GM23338 (cell line): ENCODE data around the gene HPD. TPM values are rescaled to one million over a fixed set of nuclear protein-coding genes. Genes with fewer than 3 reads are reported as not detected.

Experiments
- ATAC-seq: fragments of 200-7000 bp; cut with Tn5 transposase; 3 replicates; pipeline ENCODE4 v1.9.1; 2020
- DNase-seq: peaks from one replicate; pipeline ENCODE4 v3.0.0-alpha.2; 2015; ENCODE audit warnings: low spot score
- H2AFZ ChIP-seq: fragments of 200-600 bp; sonication (generic); 2 replicates; pipeline ENCODE4 v1.8.0; 2016; ENCODE audit warnings: antibody characterized with exemption, mild to moderate bottlenecking, moderate library complexity
- H3F3A ChIP-seq: fragments of 200-600 bp; sonication (generic); replicated peaks from 2 replicates; pipeline ENCODE4 v1.8.0; 2017; ENCODE audit warnings: antibody characterized with exemption, mixed run types, low read depth
- H3K27ac ChIP-seq: fragments of 200-600 bp; sonication (generic); 2 replicates; pipeline ENCODE4 v1.6.1; 2016; ENCODE audit warnings: low read depth
- H3K27me3 ChIP-seq: fragments of 200-600 bp; sonication (generic); 2 replicates; pipeline ENCODE4 v1.8.0; 2016; ENCODE audit warnings: mild to moderate bottlenecking, mixed run types, moderate library complexity; ENCODE audit not compliant: insufficient read depth
- H3K36me3 ChIP-seq: fragments of 200-600 bp; sonication (generic); 2 replicates; pipeline ENCODE4 v1.8.0; 2016; ENCODE audit warnings: mild to moderate bottlenecking; ENCODE audit not compliant: insufficient read depth
- H3K4me1 ChIP-seq: fragments of 200-600 bp; sonication (generic); 2 replicates; pipeline ENCODE4 v1.8.0; 2016; ENCODE audit warnings: mild to moderate bottlenecking, moderate library complexity; ENCODE audit not compliant: insufficient read depth
- H3K4me2 ChIP-seq: fragments of 200-600 bp; sonication (generic); 2 replicates; pipeline ENCODE4 v1.7.1; 2017; ENCODE audit warnings: mixed run types
- H3K4me3 ChIP-seq: fragments of 200-600 bp; sonication (generic); 2 replicates; pipeline ENCODE4 v1.6.1; 2016; ENCODE audit warnings: mixed run types
- H3K79me2 ChIP-seq: fragments of 200-600 bp; sonication (generic); replicated peaks from 2 replicates; pipeline ENCODE4 v1.8.0; 2017; ENCODE audit warnings: mild to moderate bottlenecking; ENCODE audit not compliant: insufficient read depth
- H3K9me2 ChIP-seq: fragments of 200-600 bp; sonication (generic); 2 replicates; pipeline ENCODE4 v1.8.0; 2017; ENCODE audit not compliant: insufficient read depth
- H4K20me1 ChIP-seq: fragments of 200-600 bp; sonication (generic); replicated peaks from 2 replicates; pipeline ENCODE4 v1.8.0; 2017; ENCODE audit warnings: mild to moderate bottlenecking; ENCODE audit not compliant: insufficient read depth
- H3K27ac Mint-ChIP-seq: 2 replicates; pipeline ENCODE4 v1.8.0; 2020; ENCODE audit warnings: inconsistent platforms, mild to moderate bottlenecking, moderate library complexity, mixed read lengths
- H3K27me3 Mint-ChIP-seq: 3 replicates; pipeline ENCODE4 v1.8.0; 2022; ENCODE audit warnings: low read depth, mild to moderate bottlenecking, moderate library complexity, mixed read lengths, inconsistent platforms; ENCODE audit not compliant: insufficient read depth, poor library complexity
- H3K36me3 Mint-ChIP-seq: 3 replicates; pipeline ENCODE4 v1.8.0; 2021; ENCODE audit warnings: low read depth, mild to moderate bottlenecking, inconsistent platforms, moderate library complexity, mixed read lengths
- H3K4me1 Mint-ChIP-seq: 3 replicates; pipeline ENCODE4 v1.8.0; 2020; ENCODE audit warnings: mild to moderate bottlenecking, inconsistent platforms, mixed read lengths
- H3K4me3 Mint-ChIP-seq: 3 replicates; pipeline ENCODE4 v1.8.0; 2021; ENCODE audit warnings: moderate library complexity, mild to moderate bottlenecking, inconsistent platforms, mixed read lengths
- H3K9me3 Mint-ChIP-seq: 3 replicates; pipeline ENCODE4 v1.8.0; 2020; ENCODE audit warnings: moderate library complexity, mild to moderate bottlenecking, inconsistent platforms, mixed read lengths
- CREB1 ChIP-seq: fragments of 250-450 bp; sonication (Bioruptor Pico); IDR thresholded peaks from 2 replicates; pipeline ENCODE4 v1.5.0; 2020; ENCODE audit warnings: low read depth, mild to moderate bottlenecking, moderate library complexity
- ETS1 ChIP-seq: IDR thresholded peaks from 2 replicates; pipeline ENCODE4 v1.6.1; 2016; ENCODE audit warnings: antibody characterized with exemption
- EZH2 ChIP-seq: fragments of 200-600 bp; sonication (generic); IDR thresholded peaks from one replicate; pipeline ENCODE4 v1.8.0; 2017; ENCODE audit warnings: antibody characterized with exemption, mild to moderate bottlenecking, low read depth; ENCODE audit not compliant: unreplicated experiment
- EZH2phosphoT487 ChIP-seq: fragments of 200-600 bp; sonication (generic); IDR thresholded peaks from one replicate; pipeline ENCODE4 v1.8.1; 2018; ENCODE audit warnings: antibody characterized with exemption; ENCODE audit not compliant: unreplicated experiment
- JUNB ChIP-seq: IDR thresholded peaks from one replicate; pipeline ENCODE4 v1.6.1; 2016; ENCODE audit warnings: antibody characterized with exemption; ENCODE audit not compliant: unreplicated experiment
- REST ChIP-seq: IDR thresholded peaks from one replicate; pipeline ENCODE4 v1.6.1; 2018; ENCODE audit warnings: antibody characterized with exemption; ENCODE audit not compliant: unreplicated experiment
- STAT1 ChIP-seq: IDR thresholded peaks from one replicate; pipeline ENCODE4 v1.6.1; 2016; ENCODE audit warnings: antibody characterized with exemption; ENCODE audit not compliant: unreplicated experiment
- ZNF114 ChIP-seq: fragments of 250-450 bp; sonication (Bioruptor Pico); IDR thresholded peaks from 2 replicates; pipeline ENCODE4 v1.5.0; 2020; ENCODE audit warnings: mild to moderate bottlenecking, moderate library complexity
- ZNF331 ChIP-seq: fragments of 250-450 bp; sonication (Bioruptor Pico); IDR thresholded peaks from 2 replicates; pipeline ENCODE4 v1.5.0; 2020; ENCODE audit warnings: low read depth, mild to moderate bottlenecking, moderate library complexity
- long read RNA-seq: library from polyadenylated mRNA; unstranded; transcript quantifications from one replicate; pipeline ENCODE4 v2.0.0, GENCODE V29; 2020; ENCODE audit not compliant: unreplicated experiment
- polyA plus RNA-seq: library from polyadenylated mRNA; unstranded; fragments of >200 nt; fragmentation: Nextera tagmentation; extraction: Ambion mirVana; gene quantifications from 2 replicates; pipeline ENCODE4 v1.2.1, GENCODE V29; 2016
- total RNA-seq: library from RNA; depleted of rRNA; stranded (reverse); fragments of >200 nt; shearing (Covaris generic); gene quantifications from 2 replicates; pipeline ENCODE4 v1.2.3, GENCODE V29; 2014; rRNA removed

The HPD gene
- not detected in 2 replicates for total RNA-seq
- 0.21 TPM in 1 of 2 replicates, not detected in the other for polyA plus RNA-seq
- long read RNA-seq = 0 reads

- ATAC-seq (peak; percentile 47), DNase-seq (peak; percentile 55)
- no peaks in the 10 kb centered on the region for H3K36me3 Mint-ChIP-seq
- Histone ChIP-seq H4K20me1 (no peaks in the 10 kb centered on the region), H3K79me2 (no peaks in the 10 kb centered on the region), H3K9me2 (no peaks in the 10 kb centered on the region), H2AFZ (peak within 1 kb of the TSS; percentile 69), H3K27ac (no peak within 1 kb of the TSS), H3K4me2 (no peak within 1 kb of the TSS), H3K4me1 (peaks cover 4% of the 10 kb centered on the region; the same call in 1 of the 2 replicates), H3K27me3 (no peaks in the 10 kb centered on the region), H3K36me3 (no peaks in the 10 kb centered on the region), H3K4me3 (no peak within 1 kb of the TSS), H3F3A (peaks cover 4% of the 10 kb centered on the region; the same call in 1 of the 2 replicates)
- H3K4me1 Mint-ChIP-seq = peaks cover 17% of the 10 kb centered on the region
- no peak for TF ChIP-seq ZNF331 (CRISPR knock-in tag)
- no peak for TF ChIP-seq JUNB
- no peak for TF ChIP-seq CREB1 (CRISPR knock-in tag)
- TF ChIP-seq EZH2 = no peak
- no peak for TF ChIP-seq EZH2phosphoT487
- no peak for TF ChIP-seq REST
- TF ChIP-seq ETS1 = no peak
- TF ChIP-seq STAT1 = no peak
- H3K4me3 Mint-ChIP-seq = no peak within 1 kb of the TSS; the same call in 2 of the 3 replicates
- H3K27me3 Mint-ChIP-seq = peaks cover 4% of the 10 kb centered on the region
- H3K27ac Mint-ChIP-seq = peak within 1 kb of the TSS; percentile 22; the same call in 1 of the 2 replicates
- no peaks in the 10 kb centered on the region for H3K9me3 Mint-ChIP-seq
Observed at GRCh38 chr12:121858662-121859572, at the start of gene HPD. HPD (minus strand) TSS chr12:121858859; CDS start chr12:121858823, 36 bp downstream.

- Histone ChIP-seq H3K27ac (no peak overlapping the region), H3K36me3 (no peaks in the 10 kb centered on the region; the same call in 1 of the 2 replicates)
Observed at GRCh38 chr12:121905746-121906145, 47.1 kb upstream of the HPD start.

More at GRCh38 chr12:121905746-121906145, 47.1 kb upstream of the HPD start:
- H3K36me3 Mint-ChIP-seq = peaks cover 40% of the 10 kb centered on the region
- no peak overlapping the region for H3K4me2 ChIP-seq
- H3K9me2 ChIP-seq = no peaks in the 10 kb centered on the region
- no peak overlapping the region for H2AFZ ChIP-seq
- no peak overlapping the region for H3K27ac Mint-ChIP-seq
- no peaks in the 10 kb centered on the region for H3K79me2 ChIP-seq
- no peaks in the 10 kb centered on the region for H3K27me3 ChIP-seq
- no peak overlapping the region for H3K4me3 ChIP-seq
- ATAC-seq (no peak), DNase-seq (no peak)
- H3K9me3 Mint-ChIP-seq = no peaks in the 10 kb centered on the region
- H3K27me3 Mint-ChIP-seq = peaks cover 4% of the 10 kb centered on the region
- no peaks in the 10 kb centered on the region; the same call in 1 of the 2 replicates for H4K20me1 ChIP-seq
- H3K4me1 Mint-ChIP-seq = no peaks in the 10 kb centered on the region
- H3F3A ChIP-seq = no peaks in the 10 kb centered on the region
- TF ChIP-seq ZNF114 (CRISPR knock-in tag) (no peak), ZNF331 (CRISPR knock-in tag) (no peak)
- no peaks in the 10 kb centered on the region for H3K4me1 ChIP-seq
- no peak overlapping the region for H3K4me3 Mint-ChIP-seq
